Esophagus mucosa (tissue), 1 donor: ENCODE data around the gene TMED5. TPM values are rescaled to one million over a fixed set of nuclear protein-coding genes. Genes with fewer than 3 reads are reported as not detected.

Experiments
- ATAC-seq: fragments of 200-7000 bp; cut with Tn5 transposase; one replicate; pipeline ENCODE4 v1.9.1; 2020
- total RNA-seq: library from RNA; stranded (reverse); gene quantifications from one replicate; pipeline ENCODE4 v1.2.4, GENCODE V29; 2023
- donor health status: DM: yes; HTN: yes; CAD: no.

Gene TMED5
- total RNA-seq, 1 donor from 2014 or later: 21.8 TPM

- no peak for ATAC-seq
Observed at GRCh38 chr1:93120614-93121013, 59.6 kb downstream of the TMED5 start.

GRCh38 chr1:93114391-93114790, 65.8 kb downstream of the TMED5 start:
- ATAC-seq: no peak

- no peak for ATAC-seq
Observed at GRCh38 chr1:93113127-93113526, 67.1 kb downstream of the TMED5 start.

- no peak for ATAC-seq
Observed at GRCh38 chr1:93111561-93111960, 68.7 kb downstream of the TMED5 start.

GRCh38 chr1:93111065-93111464, 69.1 kb downstream of the TMED5 start:
- ATAC-seq: no peak

GRCh38 chr1:93109578-93109977, 70.6 kb downstream of the TMED5 start:
- no peak for ATAC-seq

- ATAC-seq: no peak
Observed at GRCh38 chr1:93108335-93108734, 71.9 kb downstream of the TMED5 start.

- ATAC-seq: no peak
Observed at GRCh38 chr1:93107395-93107794, 72.8 kb downstream of the TMED5 start.

- ATAC-seq: no peak
Observed at GRCh38 chr1:93106226-93106625, 74.0 kb downstream of the TMED5 start.

- ATAC-seq: no peak
Observed at GRCh38 chr1:93102142-93102541, 78.1 kb downstream of the TMED5 start.

Other genes with a start within 250 kb of the TMED5 start
- 2.8 TPM for gene DIPK1A, start 219.0 kb downstream of the TMED5 start, total RNA-seq
- gene MTF2, start 101.1 kb downstream of the TMED5 start, total RNA-seq: 10.2 TPM
- 4.3 TPM for gene CCDC18, start 311 bp upstream of the TMED5 start, total RNA-seq
- gene DR1, start 165.5 kb upstream of the TMED5 start, total RNA-seq: 42.9 TPM